Muscle layer of colon (tissue), 2 donors: ENCODE measurements around the gene DNAH1.
"Not testable (repeated sequence)": the region's sequence is repeated elsewhere in the genome, so short reads cannot be mapped to it uniquely, and the experiment has no call there.

Source experiments
- H3K27ac ChIP-seq: one replicate; pipeline ENCODE4 v1.7.0; 2013; ENCODE audit warnings: low read depth, mild to moderate bottlenecking, low read length, moderate library complexity
- H3K27me3 ChIP-seq, 2 donors: one replicate each; pipeline ENCODE4 v1.7.0; 2013; ENCODE audit warnings: low read length in 2 of 2, mild to moderate bottlenecking in 2 of 2; ENCODE audit not compliant: insufficient read depth in 2 of 2, control insufficient read depth in 1 of 2
- H3K36me3 ChIP-seq: one replicate; pipeline ENCODE4 v1.7.0; 2013; ENCODE audit warnings: mild to moderate bottlenecking, low read length; ENCODE audit not compliant: insufficient read depth
- H3K4me1 ChIP-seq: one replicate; pipeline ENCODE4 v1.7.0; 2013; ENCODE audit warnings: mild to moderate bottlenecking, low read length; ENCODE audit not compliant: insufficient read depth
- H3K4me3 ChIP-seq, 2 donors: one replicate each; pipeline ENCODE4 v1.7.0; 2013; ENCODE audit warnings: low read length in 2 of 2, low read depth in 1 of 2, mild to moderate bottlenecking in 1 of 2, moderate library complexity in 1 of 2
- H3K9ac ChIP-seq: one replicate; pipeline ENCODE4 v1.7.0; 2013; ENCODE audit warnings: low read length
- H3K9me3 ChIP-seq: one replicate; pipeline ENCODE4 v1.7.0; 2013; ENCODE audit warnings: mild to moderate bottlenecking, low read length
- donor health status: abdominal sarcoma.
- donor health status: Adenocarcinoma of cecum.

DNAH1 gene

GRCh38 chr3:52331091-52331490 lies 15.0 kb downstream of the DNAH1 start:
- no peaks in the 10 kb centered on the region for H3K27me3 ChIP-seq
- H3K4me3 ChIP-seq, result no peak overlapping the region
- H3K9ac ChIP-seq, result no peak overlapping the region
- H3K27ac ChIP-seq, result no peak overlapping the region
- H3K4me1 ChIP-seq, result no peaks in the 10 kb centered on the region
- no peaks in the 10 kb centered on the region for H3K36me3 ChIP-seq
- H3K9me3 ChIP-seq, result no peaks in the 10 kb centered on the region

- Histone ChIP-seq H3K9ac (no peak overlapping the region), H3K36me3 (no peaks in the 10 kb centered on the region), H3K4me1 (no peaks in the 10 kb centered on the region), H3K27ac (no peak overlapping the region), H3K4me3 (no peak overlapping the region), H3K9me3 (no peaks in the 10 kb centered on the region), H3K27me3 (no peaks in the 10 kb centered on the region)
These were observed 15.8 kb downstream of the DNAH1 start for GRCh38 chr3:52331906-52332305.

GRCh38 chr3:52333869-52334557 lies 17.9 kb downstream of the DNAH1 start:
- Histone ChIP-seq H3K4me1 (no peaks in the 10 kb centered on the region), H3K27me3 (no peaks in the 10 kb centered on the region), H3K4me3 (no peak overlapping the region), H3K9me3 (no peaks in the 10 kb centered on the region), H3K9ac (no peak overlapping the region), H3K36me3 (no peaks in the 10 kb centered on the region), H3K27ac (no peak overlapping the region)

- not testable (repeated sequence) for H3K4me1 ChIP-seq, H3K36me3 ChIP-seq, H3K9ac ChIP-seq, H3K4me3 ChIP-seq, H3K27me3 ChIP-seq, H3K9me3 ChIP-seq, H3K27ac ChIP-seq
These were observed 22.0 kb downstream of the DNAH1 start for GRCh38 chr3:52338131-52338530.

GRCh38 chr3:52339612-52340011 lies 23.5 kb downstream of the DNAH1 start:
- Histone ChIP-seq H3K4me3 (no peak overlapping the region), H3K9ac (no peak overlapping the region), H3K27me3 (no peaks in the 10 kb centered on the region), H3K27ac (no peak overlapping the region), H3K9me3 (no peaks in the 10 kb centered on the region), H3K4me1 (no peaks in the 10 kb centered on the region), H3K36me3 (no peaks in the 10 kb centered on the region)

- H3K36me3 ChIP-seq, result no peaks in the 10 kb centered on the region
- no peak overlapping the region for H3K4me3 ChIP-seq
- no peaks in the 10 kb centered on the region for H3K9me3 ChIP-seq
- H3K9ac ChIP-seq, result no peak overlapping the region
- no peak overlapping the region for H3K27ac ChIP-seq
- no peaks in the 10 kb centered on the region for H3K27me3 ChIP-seq
- no peaks in the 10 kb centered on the region for H3K4me1 ChIP-seq
These were observed 25.0 kb downstream of the DNAH1 start for GRCh38 chr3:52341123-52341522.

GRCh38 chr3:52343946-52344600 lies 28.0 kb downstream of the DNAH1 start:
- Histone ChIP-seq H3K36me3 (no peaks in the 10 kb centered on the region), H3K27me3 (no peaks in the 10 kb centered on the region), H3K9me3 (no peaks in the 10 kb centered on the region), H3K4me3 (no peak overlapping the region), H3K4me1 (no peaks in the 10 kb centered on the region), H3K9ac (no peak overlapping the region), H3K27ac (no peak overlapping the region)

GRCh38 chr3:52345521-52346109 lies 29.5 kb downstream of the DNAH1 start:
- Histone ChIP-seq H3K27ac (no peak overlapping the region), H3K4me3 (no peak overlapping the region), H3K9ac (no peak overlapping the region), H3K27me3 (no peaks in the 10 kb centered on the region), H3K36me3 (no peaks in the 10 kb centered on the region), H3K4me1 (no peaks in the 10 kb centered on the region), H3K9me3 (no peaks in the 10 kb centered on the region)

- no peaks in the 10 kb centered on the region for H3K36me3 ChIP-seq
- H3K27ac ChIP-seq, result no peak overlapping the region
- H3K4me3 ChIP-seq, result no peak overlapping the region
- H3K9me3 ChIP-seq, result no peaks in the 10 kb centered on the region
- no peak overlapping the region for H3K9ac ChIP-seq
- no peaks in the 10 kb centered on the region for H3K4me1 ChIP-seq
- no peaks in the 10 kb centered on the region for H3K27me3 ChIP-seq
These were observed 30.8 kb downstream of the DNAH1 start for GRCh38 chr3:52346623-52347530.

- Histone ChIP-seq H3K27me3 (no peaks in the 10 kb centered on the region), H3K9ac (no peak overlapping the region), H3K4me1 (no peaks in the 10 kb centered on the region), H3K27ac (no peak overlapping the region), H3K4me3 (no peak overlapping the region), H3K36me3 (no peaks in the 10 kb centered on the region), H3K9me3 (no peaks in the 10 kb centered on the region)
These were observed 31.9 kb downstream of the DNAH1 start for GRCh38 chr3:52347716-52348635.
